Choroid plexus epithelial cell (primary cell): ENCODE data around the gene TLE3.

Experiments used
- DNase-seq: peaks from one replicate; pipeline ENCODE4 v3.0.0-alpha.2; 2010; ENCODE audit warnings: low read depth
- H3K4me3 ChIP-seq: 2 replicates; pipeline ENCODE4 v1.5.1; 2011; ENCODE audit warnings: low read depth, mild to moderate bottlenecking, control low read depth, low read length, moderate library complexity
- CTCF ChIP-seq: conservative IDR thresholded peaks from 2 replicates; pipeline ENCODE4 v1.5.1; 2011; ENCODE audit warnings: low read depth, mild to moderate bottlenecking, control low read depth, inconsistent platforms, low read length, moderate library complexity

The TLE3 gene

GRCh38 chr15:70074380-70074779, 23.3 kb downstream of the TLE3 start:
- TF ChIP-seq CTCF = no peak
- DNase-seq = no peak
- H3K4me3 ChIP-seq = no peak overlapping the region

GRCh38 chr15:70072479-70072878, 25.2 kb downstream of the TLE3 start:
- DNase-seq = no peak
- H3K4me3 ChIP-seq = no peak overlapping the region
- TF ChIP-seq CTCF = no peak

GRCh38 chr15:70071799-70072198, 25.9 kb downstream of the TLE3 start:
- TF ChIP-seq CTCF = no peak
- no peak for DNase-seq
- no peak overlapping the region for H3K4me3 ChIP-seq

GRCh38 chr15:70069716-70070115, 28.0 kb downstream of the TLE3 start:
- DNase-seq = no peak
- no peak overlapping the region for H3K4me3 ChIP-seq
- TF ChIP-seq CTCF = no peak

- H3K4me3 ChIP-seq = no peak overlapping the region
- no peak for TF ChIP-seq CTCF
These were observed 28.7 kb downstream of the TLE3 start for GRCh38 chr15:70068783-70069565.

GRCh38 chr15:70067681-70068080, 30.0 kb downstream of the TLE3 start:
- DNase-seq = no peak
- TF ChIP-seq CTCF = no peak
- no peak overlapping the region for H3K4me3 ChIP-seq

More at GRCh38 chr15:70068783-70069565, 28.7 kb downstream of the TLE3 start:
- no peak for DNase-seq

GRCh38 chr15:70067011-70067410, 30.7 kb downstream of the TLE3 start:
- no peak for TF ChIP-seq CTCF
- no peak overlapping the region for H3K4me3 ChIP-seq
- DNase-seq = no peak
